ENCODE results near the gene TCTA.

Gene TCTA, protein sequence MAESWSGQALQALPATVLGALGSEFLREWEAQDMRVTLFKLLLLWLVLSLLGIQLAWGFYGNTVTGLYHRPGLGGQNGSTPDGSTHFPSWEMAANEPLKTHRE

DNA sequence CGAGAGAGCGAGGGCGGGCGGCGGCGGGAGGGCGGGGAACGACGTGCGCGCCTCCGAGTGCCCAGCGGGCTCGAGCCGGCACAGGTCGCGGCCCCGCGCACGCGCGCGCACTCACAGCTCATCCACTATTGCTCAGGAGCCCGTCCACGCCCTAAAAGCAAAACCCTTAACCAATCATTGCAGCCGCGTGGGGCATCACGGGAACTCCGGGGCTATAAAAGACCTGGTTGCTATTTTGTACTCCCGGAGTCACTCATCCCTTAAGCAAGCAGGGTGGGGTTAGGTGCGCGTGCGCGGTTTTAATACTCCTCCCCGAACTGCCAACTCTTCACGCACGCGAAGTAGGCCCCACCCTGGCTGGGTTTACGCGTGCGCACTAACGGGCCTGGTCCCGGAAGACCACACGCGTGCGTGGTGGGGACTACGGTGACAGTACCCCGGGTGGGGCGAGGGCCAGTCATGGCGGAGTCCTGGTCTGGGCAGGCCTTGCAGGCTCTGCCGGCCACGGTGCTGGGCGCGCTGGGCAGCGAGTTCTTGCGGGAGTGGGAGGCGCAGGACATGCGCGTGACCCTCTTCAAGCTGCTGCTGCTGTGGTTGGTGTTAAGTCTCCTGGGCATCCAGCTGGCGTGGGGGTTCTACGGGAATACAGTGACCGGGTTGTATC lies at the start of gene TCTA, which contains the start of gene RHOA:
TCTA (plus strand) TSS at position 456 of the 664 bp plus-strand sequence; CDS start at position 460, 4 bp downstream.
RHOA (minus strand) TSS at position 9 of the 664 bp plus-strand sequence. CDS start 36,387 bp downstream, outside the sequence.
- H3K4me3 ChIP-seq (ENCODE audit: low read depth, low read length) = peak within 1 kb of the TSS; percentile 100
- TF ChIP-seq POLR2A (IDR thresholded peaks at IDR 0.05; ENCODE audit: extremely low read depth, insufficient read length) (peak; percentile 91), MYC (IDR thresholded peaks at IDR 0.05; ENCODE audit: low read depth, low read length) (peak; percentile 80), MAX (IDR thresholded peaks at IDR 0.05; ENCODE audit: low read depth, low read length) (peak; percentile 81)
- TF ChIP-seq, protein P1, sequence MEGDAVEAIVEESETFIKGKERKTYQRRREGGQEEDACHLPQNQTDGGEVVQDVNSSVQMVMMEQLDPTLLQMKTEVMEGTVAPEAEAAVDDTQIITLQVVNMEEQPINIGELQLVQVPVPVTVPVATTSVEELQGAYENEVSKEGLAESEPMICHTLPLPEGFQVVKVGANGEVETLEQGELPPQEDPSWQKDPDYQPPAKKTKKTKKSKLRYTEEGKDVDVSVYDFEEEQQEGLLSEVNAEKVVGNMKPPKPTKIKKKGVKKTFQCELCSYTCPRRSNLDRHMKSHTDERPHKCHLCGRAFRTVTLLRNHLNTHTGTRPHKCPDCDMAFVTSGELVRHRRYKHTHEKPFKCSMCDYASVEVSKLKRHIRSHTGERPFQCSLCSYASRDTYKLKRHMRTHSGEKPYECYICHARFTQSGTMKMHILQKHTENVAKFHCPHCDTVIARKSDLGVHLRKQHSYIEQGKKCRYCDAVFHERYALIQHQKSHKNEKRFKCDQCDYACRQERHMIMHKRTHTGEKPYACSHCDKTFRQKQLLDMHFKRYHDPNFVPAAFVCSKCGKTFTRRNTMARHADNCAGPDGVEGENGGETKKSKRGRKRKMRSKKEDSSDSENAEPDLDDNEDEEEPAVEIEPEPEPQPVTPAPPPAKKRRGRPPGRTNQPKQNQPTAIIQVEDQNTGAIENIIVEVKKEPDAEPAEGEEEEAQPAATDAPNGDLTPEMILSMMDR (IDR thresholded peaks at IDR 0.05; ENCODE audit: low read depth, low read length) = no peak

GRCh38 chr3:49362561-49362960 lies 49.7 kb upstream of the TCTA start:
- TF ChIP-seq MYC (IDR thresholded peaks at IDR 0.05; ENCODE audit: low read depth, low read length) (no peak), POLR2A (IDR thresholded peaks at IDR 0.05; ENCODE audit: extremely low read depth, insufficient read length) (no peak), MAX (IDR thresholded peaks at IDR 0.05; ENCODE audit: low read depth, low read length) (no peak)
- TF ChIP-seq, protein P1 (IDR thresholded peaks at IDR 0.05; ENCODE audit: low read depth, low read length) = no peak
- H3K4me3 ChIP-seq (ENCODE audit: low read depth, low read length) = no peak overlapping the region
- DNase-seq (ENCODE audit: low read depth) = no peak

More for the DNA sequence above, at the start of gene TCTA, which contains the start of gene RHOA:
- peak; percentile 99 for DNase-seq (ENCODE audit: low read depth)

DNA sequence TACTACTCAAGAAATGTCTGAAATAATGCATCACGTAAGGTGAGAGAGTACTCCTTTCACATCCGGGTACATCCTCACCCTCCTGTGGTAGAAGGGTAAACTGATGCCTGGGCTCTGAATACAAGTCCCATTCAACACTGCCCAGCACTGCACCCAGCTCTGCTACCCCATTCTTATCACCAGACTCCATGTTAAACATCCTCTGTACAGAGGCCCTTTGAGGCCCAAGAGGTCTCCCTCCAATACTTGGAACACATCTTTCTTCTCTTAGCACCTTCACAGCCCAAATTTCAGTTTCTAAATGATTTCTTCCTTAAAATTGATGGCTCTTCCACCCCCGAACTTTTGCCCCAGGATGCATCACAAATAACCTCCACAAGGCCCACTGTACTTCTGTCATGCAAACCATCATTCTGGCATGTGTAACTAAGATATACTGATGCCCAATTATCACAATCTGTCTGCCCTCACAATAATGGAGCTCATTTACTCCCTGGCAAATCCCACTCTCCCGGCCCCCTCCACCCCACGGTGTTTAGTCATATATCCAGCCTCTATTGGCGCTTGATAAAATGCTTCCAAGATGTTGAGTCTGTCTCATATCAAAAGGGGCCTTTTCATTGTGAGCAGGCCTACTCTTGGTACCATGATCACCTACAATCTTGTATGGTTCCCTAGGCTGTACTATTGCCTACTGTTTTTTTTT lies 41.5 kb upstream of the TCTA start:
- TF ChIP-seq POLR2A (IDR thresholded peaks at IDR 0.05; ENCODE audit: extremely low read depth, insufficient read length) (no peak), MAX (IDR thresholded peaks at IDR 0.05; ENCODE audit: low read depth, low read length) (no peak), MYC (IDR thresholded peaks at IDR 0.05; ENCODE audit: low read depth, low read length) (no peak)
- TF ChIP-seq, protein P1 (IDR thresholded peaks at IDR 0.05; ENCODE audit: low read depth, low read length) = no peak
- DNase-seq (ENCODE audit: low read depth) = no peak
- no peak overlapping the region for H3K4me3 ChIP-seq (ENCODE audit: low read depth, low read length)

DNA sequence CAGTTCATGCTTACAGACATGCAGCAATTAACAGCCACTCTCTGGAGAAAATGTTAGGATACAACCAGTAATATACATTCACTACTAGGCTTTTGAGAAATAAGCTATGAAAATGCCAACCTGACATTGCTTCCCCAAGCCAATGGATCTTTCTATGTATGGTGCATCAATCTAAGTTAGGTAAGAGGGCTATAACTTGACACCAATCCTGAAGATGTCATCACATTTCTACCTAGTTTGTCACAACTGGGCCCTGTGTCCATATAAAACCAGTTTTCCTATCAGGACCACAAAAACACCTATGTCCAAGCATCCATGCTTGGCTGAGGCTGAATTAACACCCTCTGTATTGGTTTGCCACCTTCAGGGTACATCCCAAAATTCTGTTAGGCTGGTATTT lies 40.3 kb upstream of the TCTA start:
- H3K4me3 ChIP-seq (ENCODE audit: low read depth, low read length) = no peak overlapping the region
- TF ChIP-seq MYC (IDR thresholded peaks at IDR 0.05; ENCODE audit: low read depth, low read length) (no peak), POLR2A (IDR thresholded peaks at IDR 0.05; ENCODE audit: extremely low read depth, insufficient read length) (no peak), MAX (IDR thresholded peaks at IDR 0.05; ENCODE audit: low read depth, low read length) (no peak)
- TF ChIP-seq, protein P1 (IDR thresholded peaks at IDR 0.05; ENCODE audit: low read depth, low read length) = no peak
- DNase-seq (ENCODE audit: low read depth) = no peak

DNA sequence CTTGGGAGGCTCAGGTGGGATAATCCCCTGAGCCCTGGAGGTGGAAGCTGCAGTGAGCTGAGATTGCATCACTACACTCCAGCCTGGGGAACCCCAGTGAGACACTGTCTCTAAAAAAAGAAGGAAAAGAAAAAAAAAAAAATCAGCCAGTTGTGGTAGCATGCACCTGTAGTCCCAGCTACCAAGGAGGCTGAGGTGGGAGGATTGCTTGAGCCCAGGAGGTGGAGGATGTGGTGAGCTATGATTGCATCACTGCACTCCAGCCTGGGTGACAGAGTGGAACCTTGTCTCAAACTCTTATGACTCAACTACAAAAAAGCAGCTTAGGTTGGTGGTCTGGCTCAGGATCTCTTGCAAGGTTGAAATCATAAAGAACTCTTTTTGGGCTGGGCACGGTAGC lies 34.7 kb upstream of the TCTA start:
- no peak overlapping the region for H3K4me3 ChIP-seq (ENCODE audit: low read depth, low read length)
- peak; percentile 89 for DNase-seq (ENCODE audit: low read depth)
- no peak for TF ChIP-seq POLR2A (IDR thresholded peaks at IDR 0.05; ENCODE audit: extremely low read depth, insufficient read length)
- TF ChIP-seq MYC (IDR thresholded peaks at IDR 0.05; ENCODE audit: low read depth, low read length) = no peak
- TF ChIP-seq, protein P1 (IDR thresholded peaks at IDR 0.05; ENCODE audit: low read depth, low read length) = no peak
- no peak for TF ChIP-seq MAX (IDR thresholded peaks at IDR 0.05; ENCODE audit: low read depth, low read length)

All from NB4 (cell line).